Fibroblast of villous mesenchyme (primary cell): Measurements from ENCODE around the gene TNS1. TPM values are rescaled to one million over a fixed set of nuclear protein-coding genes. Genes with fewer than 3 reads are reported as not detected.

ENCODE experiments used
- DNase-seq: peaks from one replicate; pipeline ENCODE4 v3.0.0-alpha.2; 2010; ENCODE audit warnings: low read depth
- H3K4me3 ChIP-seq: 2 replicates; pipeline ENCODE4 v1.5.1; 2011; ENCODE audit warnings: low read depth, mild to moderate bottlenecking, low read length
- total RNA-seq: library from RNA; depleted of rRNA; stranded (reverse); fragments of >200 nt; gene quantifications from 2 replicates; pipeline ENCODE4 v1.2.3, GENCODE V29; 2012
- TF ChIP-seq, protein P1 (sequence below): IDR thresholded peaks from 2 replicates; pipeline ENCODE4 v1.5.1; 2012; ENCODE audit warnings: low read depth, mild to moderate bottlenecking, low read length; ENCODE audit not compliant: insufficient read depth

The TNS1 gene
- total RNA-seq, 1 donor: 127 TPM

DNA sequence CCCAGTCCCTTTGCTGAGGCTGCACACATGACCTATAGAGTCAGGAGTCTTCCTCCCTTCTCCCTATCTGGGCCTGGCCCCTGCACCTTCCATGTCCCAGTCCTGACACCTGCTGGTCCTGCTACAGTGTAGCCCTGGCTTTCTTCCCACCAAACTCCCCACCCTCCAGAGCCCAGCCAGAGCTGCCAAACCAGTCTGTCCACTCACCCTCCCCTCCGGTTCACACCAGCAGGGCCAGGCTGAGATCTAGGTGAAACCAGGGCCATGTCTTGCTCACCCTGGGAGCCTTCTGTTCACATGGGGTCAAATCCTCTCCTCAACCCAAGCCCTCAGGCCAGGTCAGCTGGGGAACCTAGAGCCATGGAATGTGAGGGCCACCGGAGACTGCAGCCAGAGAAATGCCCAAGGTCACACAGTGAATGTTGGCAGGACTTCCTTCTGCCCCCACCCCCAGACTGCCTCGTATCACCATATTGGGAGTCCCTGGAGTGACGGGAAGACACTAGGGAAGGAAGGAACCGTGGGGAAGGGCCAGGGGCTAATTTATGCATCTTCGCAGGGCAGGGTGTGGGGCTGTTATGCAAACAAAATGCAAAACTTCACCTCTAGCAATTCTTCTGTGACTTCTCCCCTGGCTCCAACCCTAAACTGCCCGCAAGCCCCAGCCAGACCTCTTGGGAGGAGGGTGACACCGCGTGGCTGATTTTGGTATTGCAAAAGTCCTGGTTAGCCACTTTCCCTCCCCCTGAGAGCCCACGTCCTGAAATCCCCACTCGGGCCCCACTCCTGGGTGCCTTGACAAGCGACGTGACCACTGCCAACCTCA, 14.6 kb downstream of the TNS1 start:
- no peak overlapping the region for H3K4me3 ChIP-seq
- DNase-seq: peak; percentile 72
- TF ChIP-seq, protein P1, sequence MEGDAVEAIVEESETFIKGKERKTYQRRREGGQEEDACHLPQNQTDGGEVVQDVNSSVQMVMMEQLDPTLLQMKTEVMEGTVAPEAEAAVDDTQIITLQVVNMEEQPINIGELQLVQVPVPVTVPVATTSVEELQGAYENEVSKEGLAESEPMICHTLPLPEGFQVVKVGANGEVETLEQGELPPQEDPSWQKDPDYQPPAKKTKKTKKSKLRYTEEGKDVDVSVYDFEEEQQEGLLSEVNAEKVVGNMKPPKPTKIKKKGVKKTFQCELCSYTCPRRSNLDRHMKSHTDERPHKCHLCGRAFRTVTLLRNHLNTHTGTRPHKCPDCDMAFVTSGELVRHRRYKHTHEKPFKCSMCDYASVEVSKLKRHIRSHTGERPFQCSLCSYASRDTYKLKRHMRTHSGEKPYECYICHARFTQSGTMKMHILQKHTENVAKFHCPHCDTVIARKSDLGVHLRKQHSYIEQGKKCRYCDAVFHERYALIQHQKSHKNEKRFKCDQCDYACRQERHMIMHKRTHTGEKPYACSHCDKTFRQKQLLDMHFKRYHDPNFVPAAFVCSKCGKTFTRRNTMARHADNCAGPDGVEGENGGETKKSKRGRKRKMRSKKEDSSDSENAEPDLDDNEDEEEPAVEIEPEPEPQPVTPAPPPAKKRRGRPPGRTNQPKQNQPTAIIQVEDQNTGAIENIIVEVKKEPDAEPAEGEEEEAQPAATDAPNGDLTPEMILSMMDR: peak; percentile 91

DNA sequence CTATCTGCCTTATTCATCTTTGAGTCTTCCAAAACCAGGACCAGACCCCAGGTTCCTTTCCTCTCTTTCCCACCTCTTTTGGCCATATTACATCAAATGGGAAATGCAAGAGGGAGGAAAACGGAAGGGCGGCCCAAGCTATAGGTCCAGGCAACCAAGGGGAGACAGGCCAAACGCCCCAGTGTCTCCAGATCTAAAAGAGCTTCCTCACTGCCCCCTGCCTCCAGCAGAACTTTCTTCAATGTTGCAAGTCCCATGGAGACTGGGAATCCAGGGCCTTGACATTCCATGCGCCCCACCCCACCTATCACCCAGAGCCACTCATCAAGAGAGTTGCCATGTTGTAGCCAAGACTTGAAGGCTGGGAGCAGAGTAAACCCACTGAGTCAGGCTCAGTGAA, 15.4 kb downstream of the TNS1 start:
- DNase-seq: no peak
- TF ChIP-seq, protein P1: no peak
- no peak overlapping the region for H3K4me3 ChIP-seq

DNA sequence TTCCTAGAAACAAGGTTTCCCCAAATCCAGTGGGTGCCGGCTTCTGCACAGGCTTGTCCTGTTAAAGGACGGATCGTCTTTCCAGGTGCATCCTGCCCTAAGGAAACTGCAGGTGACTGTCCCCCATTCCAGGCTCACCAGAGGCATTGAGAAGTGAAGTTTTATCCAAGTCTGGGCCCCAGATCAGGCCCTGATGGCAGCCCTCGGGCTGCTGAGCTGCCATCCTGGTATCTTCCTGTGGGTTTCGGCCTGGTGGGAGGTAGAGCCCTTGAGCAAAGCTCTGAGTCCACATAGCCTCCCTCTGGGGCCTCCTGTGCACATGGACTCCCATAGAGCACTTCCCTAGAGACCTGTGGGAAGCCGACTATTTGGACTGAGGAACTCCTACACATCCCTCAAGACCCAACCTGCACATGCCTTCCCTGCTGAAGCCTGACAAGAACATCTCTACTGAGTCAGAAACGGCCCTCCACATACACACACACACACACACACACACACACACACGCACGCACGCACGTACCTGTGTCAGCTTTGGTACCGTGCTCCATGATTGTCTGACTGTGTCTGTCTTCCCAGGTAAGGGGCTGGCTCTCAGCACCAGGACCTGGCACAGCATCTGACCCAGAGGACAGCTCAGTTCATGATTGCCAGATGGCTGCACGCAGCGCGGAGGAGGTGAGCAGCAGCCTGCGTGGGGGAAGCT, 16.4 kb downstream of the TNS1 start:
- no peak for DNase-seq
- TF ChIP-seq, protein P1: no peak

DNA sequence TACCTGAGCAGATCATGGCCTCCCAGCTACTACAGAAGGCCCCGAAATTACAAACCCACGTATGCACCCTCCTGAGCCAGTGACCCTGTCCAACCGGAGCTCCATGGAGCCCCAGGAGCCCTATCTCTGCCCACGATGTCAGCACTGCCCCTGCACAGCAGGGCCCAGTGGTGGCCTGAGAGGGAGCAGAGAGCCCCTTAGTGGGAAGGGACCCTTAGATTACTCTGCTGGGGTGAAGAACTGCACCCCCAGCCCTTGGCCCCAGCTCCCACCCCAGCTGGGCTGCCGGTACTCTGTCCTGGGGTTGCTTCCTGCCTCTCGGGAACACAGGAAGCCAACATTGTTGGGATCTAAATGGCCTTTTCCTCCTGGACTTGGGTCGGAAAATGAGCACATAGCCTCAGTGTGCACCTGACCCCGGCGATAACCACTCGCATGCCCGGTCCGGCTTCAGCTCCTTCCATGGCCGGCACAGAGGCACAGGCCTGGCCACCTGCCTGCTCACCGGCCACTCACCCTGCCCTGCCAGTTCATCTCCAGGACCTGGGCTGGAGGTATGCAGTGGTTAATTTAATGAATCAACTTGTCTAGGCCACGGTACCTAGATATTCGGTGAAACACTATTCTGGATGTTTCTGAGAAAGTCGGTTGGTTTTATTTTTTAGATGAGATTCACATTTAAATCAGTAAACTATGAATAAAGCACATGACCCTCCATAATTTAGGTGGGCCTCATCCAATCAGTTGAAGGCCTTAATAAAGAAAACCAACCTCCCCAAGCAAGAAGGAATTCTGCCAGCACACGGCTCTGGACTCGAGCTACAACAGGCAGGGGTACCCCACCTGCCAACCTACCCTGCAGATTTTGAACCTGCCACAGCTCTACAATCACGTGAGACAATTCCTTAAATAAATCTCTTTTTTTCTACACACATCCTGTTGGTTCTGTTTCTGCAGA, 19.2 kb downstream of the TNS1 start:
- H3K4me3 ChIP-seq: no peak overlapping the region
- DNase-seq: no peak
- TF ChIP-seq, protein P1: no peak

More for the DNA sequence above, 16.4 kb downstream of the TNS1 start:
- no peak overlapping the region for H3K4me3 ChIP-seq

DNA sequence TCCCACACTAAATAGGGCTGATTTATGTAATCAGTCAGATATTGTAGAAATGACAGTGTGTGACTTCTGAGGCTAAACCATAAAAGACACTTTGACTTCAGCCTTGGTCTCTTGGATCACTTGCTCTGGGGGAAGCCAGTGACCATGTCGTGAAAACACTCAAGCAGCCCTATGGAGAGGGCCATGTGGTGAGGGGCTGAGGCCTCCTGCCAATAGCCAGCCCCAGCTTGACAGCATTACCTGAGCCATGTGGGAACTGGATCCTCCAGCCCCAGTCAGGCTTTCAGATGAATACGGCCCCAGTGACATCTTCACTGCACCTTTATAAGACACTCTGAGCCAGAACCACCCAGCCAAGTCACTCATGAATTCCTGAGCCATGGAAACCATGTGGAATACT, 20.8 kb downstream of the TNS1 start:
- H3K4me3 ChIP-seq: no peak overlapping the region
- TF ChIP-seq, protein P1: no peak
- no peak for DNase-seq

DNA sequence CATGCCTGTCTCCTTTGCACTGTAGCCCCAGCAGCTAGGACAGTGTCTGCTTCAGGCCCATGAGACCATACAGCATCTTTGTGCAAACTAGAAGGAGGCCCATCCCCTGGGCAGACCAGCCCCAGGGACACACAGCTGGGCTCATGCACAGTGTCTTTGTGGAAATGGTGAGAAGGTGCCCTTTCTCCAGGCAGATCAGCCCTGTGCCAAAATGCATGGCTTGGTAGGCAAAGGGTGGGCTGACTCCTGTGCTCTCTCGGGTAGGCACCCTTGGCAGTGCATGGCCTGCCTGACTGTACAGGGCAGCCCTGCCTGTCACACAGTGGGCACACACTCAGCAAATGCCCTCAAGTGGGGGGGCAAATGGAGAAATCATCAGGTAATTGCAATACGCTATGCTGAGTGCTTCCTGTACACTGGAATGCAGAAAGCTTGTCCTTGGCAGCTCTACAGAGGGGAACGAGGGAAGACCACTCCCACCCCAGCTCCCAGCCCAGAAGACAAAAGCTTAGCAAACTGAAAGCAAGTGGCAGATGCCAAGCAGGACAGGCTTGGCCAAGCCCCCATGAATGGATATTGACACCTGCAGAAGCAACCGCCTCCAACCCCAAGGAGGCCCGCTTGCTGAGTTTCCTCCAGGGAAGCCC, 21.6 kb downstream of the TNS1 start:
- DNase-seq: no peak
- TF ChIP-seq, protein P1: no peak
- H3K4me3 ChIP-seq: no peak overlapping the region
